CD4-positive, alpha-beta memory T cell (primary cell): Measurements from ENCODE around the gene MSRB3. TPM values are rescaled to one million over a fixed set of nuclear protein-coding genes. Genes with fewer than 3 reads are reported as not detected.

Experiments
- CTCF ChIA-PET: fragments of 350-600 bp; sonication (Branson Sonifier 250); formaldehyde crosslinking; loops from one replicate; lab custom pipeline; 2021; ENCODE audit warnings: inconsistent platforms; ENCODE audit not compliant: partially characterized antibody; lab: Charles Lee
- POLR2A ChIA-PET: fragments of 350-600 bp; sonication (Branson Sonifier 250); formaldehyde crosslinking; loops from one replicate; lab custom pipeline; 2021; ENCODE audit not compliant: partially characterized antibody; lab: Charles Lee
- DNase-seq, 5 donors: peaks; one replicate each; pipeline versions ENCODE4 v3.0.0 to v3.0.0-alpha.2; 2020 to 2022; ENCODE audit warnings: mixed read lengths in 1 of 5
- H3K27ac ChIP-seq: one replicate; pipeline ENCODE4 v1.7.0; 2013; ENCODE audit warnings: low read depth, low read length
- H3K27me3 ChIP-seq: 2 replicates; pipeline ENCODE4 v1.7.0; 2013; ENCODE audit warnings: mild to moderate bottlenecking, low read length, moderate library complexity; ENCODE audit not compliant: insufficient read depth
- H3K36me3 ChIP-seq: 2 replicates; pipeline ENCODE4 v1.7.0; 2013; ENCODE audit warnings: mild to moderate bottlenecking, low read length, moderate library complexity; ENCODE audit not compliant: insufficient read depth
- H3K4me1 ChIP-seq: 2 replicates; pipeline ENCODE4 v1.7.0; 2013; ENCODE audit warnings: mild to moderate bottlenecking, low read length, moderate library complexity; ENCODE audit not compliant: insufficient read depth
- H3K4me3 ChIP-seq, 2 donors: one replicate each; pipeline ENCODE4 v1.7.0; 2013; ENCODE audit warnings: low read length in 2 of 2, mild to moderate bottlenecking in 1 of 2
- H3K9me3 ChIP-seq, 2 donors: one replicate each; pipeline ENCODE4 v1.7.0; 2013; ENCODE audit warnings: low read length in 2 of 2, control low read depth in 1 of 2; ENCODE audit not compliant: control insufficient read depth in 1 of 2
- H3K27ac Mint-ChIP-seq, 7 donors: one replicate each; pipeline ENCODE4 v1.8.0; 2020 to 2021; ENCODE audit warnings: mixed read lengths in 7 of 7, mild to moderate bottlenecking in 6 of 7, inconsistent platforms in 3 of 7, moderate library complexity in 3 of 7
- H3K27me3 Mint-ChIP-seq, 2 donors: one replicate each; pipeline ENCODE4 v1.8.0; 2020 to 2021; ENCODE audit warnings: mixed read lengths in 2 of 2
- H3K36me3 Mint-ChIP-seq, 2 donors: one replicate each; pipeline ENCODE4 v1.8.0; 2020 to 2021; ENCODE audit warnings: mixed read lengths in 2 of 2, inconsistent platforms in 1 of 2, mild to moderate bottlenecking in 1 of 2
- H3K4me1 Mint-ChIP-seq, 4 donors: one replicate each; pipeline ENCODE4 v1.8.0; 2020 to 2021; ENCODE audit warnings: mixed read lengths in 4 of 4, mild to moderate bottlenecking in 1 of 4
- H3K4me3 Mint-ChIP-seq, 8 donors: one replicate each; pipeline ENCODE4 v1.8.0; 2020 to 2021; ENCODE audit warnings: mixed read lengths in 8 of 8, mild to moderate bottlenecking in 7 of 8, moderate library complexity in 6 of 8, inconsistent platforms in 3 of 8
- H3K9me3 Mint-ChIP-seq, 8 donors: one replicate each; pipeline ENCODE4 v1.8.0; 2020 to 2021; ENCODE audit warnings: mixed read lengths in 8 of 8, mild to moderate bottlenecking in 5 of 8, inconsistent platforms in 3 of 8, moderate library complexity in 1 of 8
- intact Hi-C: fragments of 100-400 bp; cut with micrococcal nuclease; formaldehyde crosslinking; loops from one replicate; pipeline ENCODE4 v1.15.1; 2023
- polyA plus RNA-seq, 2 donors: library from polyadenylated mRNA; unstranded; fragments of 300-500 nt; fragmentation: Illumina TruSeq; gene quantifications; one replicate each; pipeline ENCODE4 v1.2.3, GENCODE V29; 2021
- total RNA-seq, 2 experiments: library from RNA; stranded (reverse); gene quantifications; one replicate each; pipeline ENCODE4 v1.2.3, GENCODE V29; 2021

Gene MSRB3
- total and polyA plus RNA-seq, 4 experiments from 2014 or later: not detected

- H3K27me3 ChIP-seq: no peaks in the 10 kb centered on the region
These were observed 111.0 kb downstream of the MSRB3 start for GRCh38 chr12:65389436-65389835.

GRCh38 chr12:65391711-65392110 is 113.2 kb downstream of the MSRB3 start:
- Histone ChIP-seq H3K4me3 (no peak overlapping the region), H3K4me1 (no peaks in the 10 kb centered on the region), H3K27ac (no peak overlapping the region), H3K36me3 (no peaks in the 10 kb centered on the region), H3K27me3 (no peaks in the 10 kb centered on the region), H3K9me3 (no peaks in the 10 kb centered on the region)
- Mint-ChIP-seq H3K27me3 (no peaks in the 10 kb centered on the region), H3K36me3 (no peaks in the 10 kb centered on the region), H3K4me3 (no peak overlapping the region), H3K9me3 (peaks cover 0 to 17% (median 9%) of the 10 kb centered on the region in 8 donors), H3K27ac (no peak overlapping the region), H3K4me1 (no peaks in the 10 kb centered on the region)
- ChIA-PET CTCF (no interaction called here), POLR2A (no interaction called here)
- no peak for DNase-seq
- intact Hi-C loops: no loop called here

More at GRCh38 chr12:65389436-65389835, 111.0 kb downstream of the MSRB3 start:
- Mint-ChIP-seq H3K4me1 (no peaks in the 10 kb centered on the region), H3K27me3 (no peaks in the 10 kb centered on the region), H3K36me3 (no peaks in the 10 kb centered on the region), H3K27ac (no peak overlapping the region), H3K4me3 (no peak overlapping the region), H3K9me3 (peaks cover 0 to 3% (median 3%) of the 10 kb centered on the region in 8 donors)
- Histone ChIP-seq H3K27ac (no peak overlapping the region), H3K4me1 (no peaks in the 10 kb centered on the region), H3K9me3 (no peaks in the 10 kb centered on the region), H3K36me3 (no peaks in the 10 kb centered on the region), H3K4me3 (no peak overlapping the region)
- DNase-seq: no peak
- intact Hi-C loops: no loop called here
- CTCF ChIA-PET: no interaction called here
- POLR2A ChIA-PET: no interaction called here

DNA sequence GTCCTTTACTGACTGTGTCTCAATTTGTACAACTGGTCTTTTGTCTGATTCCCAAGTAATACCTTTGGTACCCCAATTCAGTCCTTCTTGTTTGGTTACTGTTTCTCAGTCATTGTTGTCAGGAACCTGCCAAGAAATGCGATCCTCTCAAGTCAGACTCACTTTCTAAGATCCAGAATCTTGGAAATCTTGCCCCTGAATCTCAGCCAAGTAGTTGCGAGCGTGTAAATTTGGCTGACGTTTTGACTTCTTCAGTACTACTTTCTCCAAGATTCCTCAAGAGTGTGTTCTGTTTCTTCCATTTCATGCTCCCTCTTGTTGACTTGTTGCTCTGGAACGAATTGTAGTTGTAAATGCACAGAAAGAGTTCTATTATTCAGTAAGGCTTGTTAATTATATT is 114.0 kb downstream of the MSRB3 start:
- no peak overlapping the region for H3K4me3 Mint-ChIP-seq

DNA sequence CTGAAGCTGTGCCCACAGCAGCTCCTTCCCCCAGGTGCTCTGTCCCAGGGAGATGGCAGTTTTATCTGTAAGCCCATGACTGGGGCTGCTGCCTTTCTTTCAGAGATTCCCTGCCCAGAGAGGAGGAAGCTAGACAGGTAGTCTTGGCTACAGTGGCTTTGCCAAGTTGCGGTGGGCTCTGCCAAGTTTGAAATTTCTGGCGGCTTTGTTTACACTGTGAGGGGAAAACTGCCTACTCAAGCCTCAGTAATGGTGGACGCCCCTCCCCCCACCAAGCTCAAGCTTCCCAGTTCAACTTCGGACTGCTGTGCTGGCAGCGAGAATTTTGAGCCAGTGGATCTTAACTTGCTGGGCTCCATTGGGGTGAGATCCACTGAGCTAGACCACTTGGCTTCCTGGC is 124.7 kb downstream of the MSRB3 start:
- Histone ChIP-seq H3K27me3 (no peaks in the 10 kb centered on the region), H3K9me3 (no peaks in the 10 kb centered on the region), H3K36me3 (no peaks in the 10 kb centered on the region), H3K4me1 (no peaks in the 10 kb centered on the region), H3K4me3 (no peak overlapping the region), H3K27ac (no peak overlapping the region)
- ChIA-PET CTCF (no interaction called here), POLR2A (no interaction called here)
- no peak overlapping the region for H3K4me3 Mint-ChIP-seq
- intact Hi-C loops: no loop called here
- no peak for DNase-seq
- H3K4me1 Mint-ChIP-seq: no peaks in the 10 kb centered on the region
- peaks cover 0 to 26% (median 14%) of the 10 kb centered on the region in 8 donors for H3K9me3 Mint-ChIP-seq
- H3K36me3 Mint-ChIP-seq: no peaks in the 10 kb centered on the region
- no peaks in the 10 kb centered on the region for H3K27me3 Mint-ChIP-seq
- no peak overlapping the region for H3K27ac Mint-ChIP-seq

More for the DNA sequence above, 114.0 kb downstream of the MSRB3 start:
- H3K4me1 ChIP-seq: no peaks in the 10 kb centered on the region
- H3K9me3 Mint-ChIP-seq: peaks cover 0 to 24% (median 14%) of the 10 kb centered on the region in 8 donors
- no peaks in the 10 kb centered on the region for H3K27me3 ChIP-seq
- no peaks in the 10 kb centered on the region for H3K27me3 Mint-ChIP-seq
- no peaks in the 10 kb centered on the region for H3K9me3 ChIP-seq
- intact Hi-C loops: no loop called here
- H3K4me1 Mint-ChIP-seq: no peaks in the 10 kb centered on the region
- POLR2A ChIA-PET: no interaction called here
- H3K27ac Mint-ChIP-seq: no peak overlapping the region
- no peaks in the 10 kb centered on the region for H3K36me3 Mint-ChIP-seq
- no peak overlapping the region for H3K27ac ChIP-seq
- no peak for DNase-seq
- H3K4me3 ChIP-seq: no peak overlapping the region
- no peaks in the 10 kb centered on the region for H3K36me3 ChIP-seq
- CTCF ChIA-PET: no interaction called here

DNA sequence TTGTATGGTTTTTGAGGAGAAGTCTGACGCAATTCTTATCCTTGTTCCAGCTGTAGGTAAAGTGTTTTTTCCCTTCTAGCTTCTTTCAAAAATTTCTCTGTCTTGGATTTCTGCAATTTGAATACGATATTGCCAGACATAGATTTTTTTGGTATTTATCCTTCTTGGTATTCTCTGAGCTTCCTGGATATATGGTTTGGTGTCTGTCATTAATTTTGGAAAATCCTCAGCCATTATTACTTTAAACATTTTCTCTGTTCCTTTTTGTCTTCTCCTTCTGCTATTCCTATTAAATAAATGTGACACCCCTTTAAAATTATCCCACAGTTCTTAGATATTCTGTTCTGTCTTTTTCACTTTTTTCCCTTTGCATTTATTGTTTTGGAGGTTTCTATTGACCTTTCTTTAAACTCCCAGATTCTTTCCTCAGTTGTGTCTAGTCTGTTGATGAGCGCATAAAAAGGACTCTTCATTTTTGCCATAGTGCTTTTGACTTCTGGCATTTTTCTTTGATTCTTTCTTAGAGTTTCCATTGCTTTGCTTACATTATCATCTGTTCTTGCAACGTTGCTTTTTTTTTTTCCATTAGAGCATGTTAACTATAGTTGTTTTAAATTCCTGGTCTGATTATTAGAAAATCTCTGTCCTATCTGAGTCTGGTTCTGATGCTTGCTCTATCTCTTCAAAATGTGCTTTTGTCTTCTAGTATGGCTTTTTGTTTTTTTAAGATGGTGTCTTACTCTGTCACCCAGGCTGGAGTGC is 129.1 kb downstream of the MSRB3 start:
- Histone ChIP-seq H3K4me1 (no peaks in the 10 kb centered on the region), H3K4me3 (no peak overlapping the region), H3K27me3 (no peaks in the 10 kb centered on the region), H3K36me3 (no peaks in the 10 kb centered on the region), H3K9me3 (no peaks in the 10 kb centered on the region), H3K27ac (no peak overlapping the region)
- Mint-ChIP-seq H3K27ac (no peak overlapping the region), H3K36me3 (no peaks in the 10 kb centered on the region), H3K4me3 (no peak overlapping the region), H3K27me3 (peaks cover 0 to 1% of the 10 kb centered on the region in 2 donors), H3K9me3 (peaks cover 0 to 7% (median 2%) of the 10 kb centered on the region in 8 donors), H3K4me1 (no peaks in the 10 kb centered on the region)
- DNase-seq: no peak
- ChIA-PET POLR2A (no interaction called here), CTCF (no interaction called here)
- intact Hi-C loops: no loop called here

- intact Hi-C loops: no loop called here
- Mint-ChIP-seq H3K27ac (no peak overlapping the region), H3K36me3 (no peaks in the 10 kb centered on the region), H3K27me3 (peaks cover 0 to 1% of the 10 kb centered on the region in 2 donors), H3K4me1 (no peaks in the 10 kb centered on the region), H3K4me3 (no peak overlapping the region), H3K9me3 (peaks cover 0 to 8% (median 2%) of the 10 kb centered on the region in 8 donors)
- no peak for DNase-seq
- H3K27ac ChIP-seq: no peak overlapping the region
- H3K4me3 ChIP-seq: no peak overlapping the region
- H3K4me1 ChIP-seq: no peaks in the 10 kb centered on the region
- H3K27me3 ChIP-seq: no peaks in the 10 kb centered on the region
- ChIA-PET POLR2A (no interaction called here), CTCF (no interaction called here)
- H3K9me3 ChIP-seq: no peaks in the 10 kb centered on the region
- H3K36me3 ChIP-seq: no peaks in the 10 kb centered on the region
These were observed 130.0 kb downstream of the MSRB3 start for GRCh38 chr12:65408441-65408840.

- H3K9me3 Mint-ChIP-seq: peaks cover 0 to 9% (median 0%) of the 10 kb centered on the region in 8 donors
- ChIA-PET POLR2A (no interaction called here), CTCF (no interaction called here)
- H3K27ac Mint-ChIP-seq: no peak overlapping the region
- Histone ChIP-seq H3K27me3 (no peaks in the 10 kb centered on the region), H3K27ac (no peak overlapping the region), H3K4me3 (no peak overlapping the region), H3K4me1 (no peaks in the 10 kb centered on the region), H3K36me3 (no peaks in the 10 kb centered on the region), H3K9me3 (no peaks in the 10 kb centered on the region)
- intact Hi-C loops: no loop called here
- no peak overlapping the region for H3K4me3 Mint-ChIP-seq
- H3K4me1 Mint-ChIP-seq: no peaks in the 10 kb centered on the region
- no peak for DNase-seq
- H3K36me3 Mint-ChIP-seq: no peaks in the 10 kb centered on the region
- H3K27me3 Mint-ChIP-seq: peaks cover 0 to 1% of the 10 kb centered on the region in 2 donors
These were observed 131.2 kb downstream of the MSRB3 start for GRCh38 chr12:65409726-65410125.
